Sigmoid colon (tissue), 7 donors: ENCODE measurements around the gene LPP. TPM values are rescaled to one million over a fixed set of nuclear protein-coding genes. Genes with fewer than 3 reads are reported as not detected.

Experiments
- DNase-seq: peaks from one replicate; pipeline ENCODE4 v3.0.0-alpha.2; 2019
- H3K27ac ChIP-seq, 4 donors: fragments of 200-600 bp; sonication (generic); one replicate each; pipeline ENCODE4 v1.5.1; 2016 to 2019; ENCODE audit warnings: mild to moderate bottlenecking in 1 of 4
- H3K27me3 ChIP-seq, 3 donors: fragments of 200-600 bp; sonication (generic); one replicate each; pipeline ENCODE4 v1.5.1; 2019; ENCODE audit warnings: mild to moderate bottlenecking in 1 of 3
- H3K36me3 ChIP-seq, 4 donors: fragments of 200-600 bp; sonication (generic); one replicate each; pipeline ENCODE4 v1.5.1; 2016 to 2019
- H3K4me1 ChIP-seq, 4 donors: fragments of 200-600 bp; sonication (generic); one replicate each; pipeline ENCODE4 v1.5.1; 2017 to 2019
- H3K4me3 ChIP-seq, 4 donors: fragments of 200-600 bp; sonication (generic); one replicate each; pipeline ENCODE4 v1.5.1; 2017 to 2019; ENCODE audit warnings: mild to moderate bottlenecking in 2 of 4, moderate library complexity in 1 of 4
- H3K9me3 ChIP-seq, 4 donors: fragments of 200-600 bp in 3 of 4; sonication (generic) in 3 of 4; one replicate each; pipeline versions ENCODE4 v1.5.1 to v1.6.1; 2013 to 2019
- EP300 ChIP-seq, 4 donors: sonication (generic); formaldehyde crosslinking; IDR thresholded peaks; one replicate each; pipeline ENCODE4 v1.6.1; 2017; ENCODE audit warnings: antibody characterized with exemption in 4 of 4
- POLR2A ChIP-seq, 2 donors: fragments of 450-650 bp; IDR thresholded peaks; one replicate each; pipeline ENCODE4 v1.6.1; 2016; ENCODE audit warnings: antibody characterized with exemption in 2 of 2, mild to moderate bottlenecking in 2 of 2, moderate library complexity in 2 of 2
- POLR2AphosphoS5 ChIP-seq, 4 donors: sonication (generic); formaldehyde crosslinking; IDR thresholded peaks; one replicate each; pipeline ENCODE4 v1.6.1; 2017; ENCODE audit warnings: antibody characterized with exemption in 4 of 4
- WGBS, 2 donors: extraction: QIAGEN DNeasy Blood & Tissue Kit; methylation state at CpG; one replicate each; pipeline ENCODE4 v1.1.7; 2013; 5-methylcytosine and 5-hydroxymethylcytosine counted together
- intact Hi-C: fragments of 100-400 bp; cut with DNase I; formaldehyde crosslinking; loops from one replicate; pipeline ENCODE4 v1.15.1; 2023
- polyA plus RNA-seq, 3 donors: library from polyadenylated mRNA; stranded (reverse); fragments of 200-250 nt; gene quantifications; one replicate each; pipeline ENCODE4 v1.2.3, GENCODE V29; 2013
- total RNA-seq, 4 donors: library from RNA; depleted of rRNA; stranded (reverse); fragments of >200 nt; gene quantifications; one replicate each; pipeline ENCODE4 v1.1.0, GENCODE V29; 2016
- TF ChIP-seq, protein P1 (sequence below), 4 experiments: fragments of 450-650 bp in 3 of 4; fragments of 200-600 bp in 1 of 4; IDR thresholded peaks; one replicate each; pipeline ENCODE4 v1.5.1; 2016 to 2019; ENCODE audit warnings: antibody characterized with exemption in 4 of 4, mild to moderate bottlenecking in 3 of 4, moderate library complexity in 2 of 4
- donor health status: healthy with polysubstance abuse.
- donor health status: Bipolar disorder and iron deficiency.
- donor health status: healthy.

Gene LPP
- total and polyA plus RNA-seq, 7 donors, result 5.3 to 1,773 (median 824) TPM

DNA sequence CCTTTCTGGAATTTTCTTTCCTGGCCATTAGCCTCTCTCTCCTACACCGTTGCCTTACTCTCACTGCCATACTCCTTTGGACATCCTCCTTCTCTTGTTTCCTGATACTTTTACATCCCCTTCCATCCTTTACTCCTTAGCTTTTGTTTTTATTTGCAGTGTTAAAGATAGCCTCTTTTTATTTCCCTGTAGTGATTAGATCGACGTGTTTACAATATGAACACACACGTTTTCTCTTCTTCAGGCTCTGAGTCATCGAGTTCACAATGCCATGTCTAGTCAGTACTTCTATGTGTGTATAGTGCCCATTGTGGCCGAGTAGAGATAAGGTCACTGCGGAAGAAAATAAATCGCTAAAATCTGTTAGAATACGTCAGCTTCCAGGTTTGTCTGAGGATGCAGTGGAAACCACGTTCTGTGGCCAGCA is 208.5 kb downstream of the LPP start:
- Histone ChIP-seq H3K9me3 (no peaks in the 10 kb centered on the region), H3K36me3 (no peaks in the 10 kb centered on the region), H3K4me1 (peaks cover 0 to 83% (median 70%) of the 10 kb centered on the region in 4 donors), H3K4me3 (no peak overlapping the region), H3K27ac (peak overlapping the region; percentile 18 to 70 (median 40)), H3K27me3 (no peaks in the 10 kb centered on the region)
- TF ChIP-seq EP300 (IDR thresholded peaks at IDR 0.05) (no peak), POLR2AphosphoS5 (IDR thresholded peaks at IDR 0.05) (no peak)
- intact Hi-C loops, result no loop called here
- 42 to 47% methylated on average over 10 of the region's 10 CpGs for WGBS, 2 donors
- no peak for DNase-seq

DNA sequence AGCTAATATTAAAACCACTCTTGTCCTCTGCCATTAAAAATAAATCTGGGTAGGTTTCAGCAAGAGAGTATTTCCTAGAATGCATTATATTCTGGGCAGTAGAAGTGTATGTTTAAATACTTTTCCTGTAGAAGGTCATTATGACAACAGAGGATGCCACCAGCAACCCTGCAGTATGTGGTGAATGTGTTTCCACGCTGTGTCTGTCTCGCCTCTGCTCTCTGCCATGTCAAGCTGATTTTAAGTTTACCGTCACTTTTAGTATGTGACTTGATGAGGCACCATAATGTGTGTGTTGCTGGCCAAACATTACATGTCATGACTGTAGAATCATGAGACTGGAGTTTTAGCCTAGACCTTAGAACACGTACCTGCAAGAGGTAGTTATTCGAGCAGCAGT is 211.2 kb downstream of the LPP start:
- intact Hi-C loops, result no loop called here
- H3K4me1 ChIP-seq, result peaks cover 0 to 84% (median 65%) of the 10 kb centered on the region in 4 donors
- peak overlapping the region; percentile 24 to 73 (median 66) for H3K27ac ChIP-seq
- H3K9me3 ChIP-seq, result no peaks in the 10 kb centered on the region
- DNase-seq, result no peak
- H3K27me3 ChIP-seq, result no peaks in the 10 kb centered on the region
- 93 to 97% methylated on average over 5 of the region's 5 CpGs for WGBS, 2 donors
- H3K36me3 ChIP-seq, result no peaks in the 10 kb centered on the region
- H3K4me3 ChIP-seq, result no peak overlapping the region
- peak in 1 of 4 donors; percentile 14 for TF ChIP-seq POLR2AphosphoS5 (IDR thresholded peaks at IDR 0.05)
- no peak for TF ChIP-seq EP300 (IDR thresholded peaks at IDR 0.05)
- TF ChIP-seq, protein P1, sequence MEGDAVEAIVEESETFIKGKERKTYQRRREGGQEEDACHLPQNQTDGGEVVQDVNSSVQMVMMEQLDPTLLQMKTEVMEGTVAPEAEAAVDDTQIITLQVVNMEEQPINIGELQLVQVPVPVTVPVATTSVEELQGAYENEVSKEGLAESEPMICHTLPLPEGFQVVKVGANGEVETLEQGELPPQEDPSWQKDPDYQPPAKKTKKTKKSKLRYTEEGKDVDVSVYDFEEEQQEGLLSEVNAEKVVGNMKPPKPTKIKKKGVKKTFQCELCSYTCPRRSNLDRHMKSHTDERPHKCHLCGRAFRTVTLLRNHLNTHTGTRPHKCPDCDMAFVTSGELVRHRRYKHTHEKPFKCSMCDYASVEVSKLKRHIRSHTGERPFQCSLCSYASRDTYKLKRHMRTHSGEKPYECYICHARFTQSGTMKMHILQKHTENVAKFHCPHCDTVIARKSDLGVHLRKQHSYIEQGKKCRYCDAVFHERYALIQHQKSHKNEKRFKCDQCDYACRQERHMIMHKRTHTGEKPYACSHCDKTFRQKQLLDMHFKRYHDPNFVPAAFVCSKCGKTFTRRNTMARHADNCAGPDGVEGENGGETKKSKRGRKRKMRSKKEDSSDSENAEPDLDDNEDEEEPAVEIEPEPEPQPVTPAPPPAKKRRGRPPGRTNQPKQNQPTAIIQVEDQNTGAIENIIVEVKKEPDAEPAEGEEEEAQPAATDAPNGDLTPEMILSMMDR (IDR thresholded peaks at IDR 0.05), result no peak

DNA sequence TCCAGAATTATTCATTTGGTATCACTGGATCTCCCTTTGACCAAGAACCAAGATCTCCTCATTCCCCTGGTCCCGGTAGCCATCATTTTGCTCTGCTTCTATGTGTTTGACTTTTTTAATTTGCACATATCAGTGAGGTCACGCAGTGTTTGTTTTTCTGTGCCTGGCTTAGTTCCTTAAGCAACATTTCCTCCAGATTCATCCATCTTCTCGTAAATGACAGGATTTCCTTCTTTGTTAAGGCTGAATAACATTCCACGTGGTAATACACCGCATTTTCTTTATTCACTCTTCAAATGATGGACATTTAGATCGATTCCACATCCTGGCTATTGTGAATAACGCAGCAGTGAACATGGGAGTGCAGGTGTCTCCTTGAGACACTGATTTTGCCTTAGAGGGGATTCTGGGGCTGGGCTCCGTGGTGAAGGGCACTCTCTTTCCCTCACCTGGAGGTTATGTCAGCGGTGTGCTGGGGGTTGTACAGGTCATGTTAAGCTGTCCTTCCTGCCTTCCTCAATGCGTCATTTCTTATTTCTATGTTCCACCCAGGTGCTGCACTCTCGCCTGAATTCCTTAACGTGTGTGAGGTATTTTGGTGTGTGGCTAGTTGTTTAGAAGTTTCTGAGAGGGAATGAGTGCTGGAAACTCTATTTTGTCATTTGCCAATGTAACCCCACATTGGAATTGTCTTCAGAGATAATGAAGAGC is 212.2 kb downstream of the LPP start:
- Histone ChIP-seq H3K27ac (peak overlapping the region; percentile 29 to 73 (median 66)), H3K27me3 (no peaks in the 10 kb centered on the region), H3K4me3 (no peak overlapping the region), H3K36me3 (no peaks in the 10 kb centered on the region), H3K9me3 (no peaks in the 10 kb centered on the region), H3K4me1 (peaks cover 0 to 89% (median 64%) of the 10 kb centered on the region in 4 donors)
- TF ChIP-seq POLR2AphosphoS5 (IDR thresholded peaks at IDR 0.05) (peak in 1 of 4 donors; percentile 25), EP300 (IDR thresholded peaks at IDR 0.05) (no peak)
- WGBS, 2 donors, result 80 to 84% methylated on average over 12 of the region's 12 CpGs
- DNase-seq, result no peak
- intact Hi-C loops, result no loop called here

DNA sequence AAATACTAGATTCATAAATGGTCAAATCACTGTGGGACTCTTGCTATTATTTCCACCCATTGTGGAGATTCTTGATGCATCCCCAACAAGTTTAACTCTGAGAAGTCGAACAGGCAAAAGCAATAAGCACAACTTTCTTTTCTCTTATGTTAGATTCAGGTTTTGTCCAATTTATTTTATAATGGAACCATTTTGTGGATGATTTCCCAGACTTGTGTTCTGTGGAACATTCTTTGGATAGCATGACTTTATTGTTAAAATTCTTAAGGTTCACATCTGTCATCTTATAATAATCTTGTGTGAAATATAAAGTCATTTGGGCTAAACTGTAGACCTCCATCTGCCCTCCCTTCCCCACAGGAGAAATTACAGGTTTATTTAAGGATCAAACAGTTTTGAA is 213.7 kb downstream of the LPP start:
- intact Hi-C loops, result no loop called here
- TF ChIP-seq POLR2AphosphoS5 (IDR thresholded peaks at IDR 0.05) (no peak), POLR2A (IDR thresholded peaks at IDR 0.05) (no peak), EP300 (IDR thresholded peaks at IDR 0.05) (no peak)
- TF ChIP-seq, protein P1 (IDR thresholded peaks at IDR 0.05), result no peak
- no peaks in the 10 kb centered on the region for H3K36me3 ChIP-seq
- H3K4me1 ChIP-seq, result peaks cover 0 to 80% (median 53%) of the 10 kb centered on the region in 4 donors
- no peaks in the 10 kb centered on the region for H3K27me3 ChIP-seq
- no peaks in the 10 kb centered on the region for H3K9me3 ChIP-seq
- no peak for DNase-seq
- no peak overlapping the region for H3K4me3 ChIP-seq
- WGBS, 2 donors, result 90 to 98% methylated on average over 1 of the region's 1 CpG
- peak overlapping the region; percentile 39 to 73 (median 66) for H3K27ac ChIP-seq

DNA sequence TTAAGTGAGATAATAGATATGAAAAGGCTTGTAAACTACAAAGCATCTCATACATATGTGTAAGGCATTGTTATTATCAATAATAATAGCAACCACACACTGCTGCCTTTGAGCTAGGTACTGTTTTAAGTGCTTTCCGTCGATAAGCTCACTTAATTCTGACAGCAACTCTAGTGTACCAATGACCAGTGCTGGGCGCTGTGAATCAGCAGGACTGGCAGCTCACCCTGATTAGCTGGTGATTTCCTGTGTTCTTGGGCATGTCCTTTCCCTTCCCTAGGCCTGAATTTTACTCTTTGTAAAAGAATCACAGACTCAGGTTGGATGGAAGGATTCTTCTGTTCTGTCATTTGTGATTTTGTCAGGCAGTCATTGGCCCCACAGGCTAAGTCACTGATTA is 215.6 kb downstream of the LPP start:
- Histone ChIP-seq H3K4me3 (no peak overlapping the region), H3K27me3 (no peaks in the 10 kb centered on the region), H3K36me3 (no peaks in the 10 kb centered on the region), H3K9me3 (no peaks in the 10 kb centered on the region), H3K27ac (peak overlapping the region in 3 of 4 donors; percentile 43 to 73 (median 70)), H3K4me1 (peaks cover 0 to 65% (median 44%) of the 10 kb centered on the region in 4 donors)
- TF ChIP-seq POLR2AphosphoS5 (IDR thresholded peaks at IDR 0.05), result no peak
- TF ChIP-seq EP300 (IDR thresholded peaks at IDR 0.05), result no peak
- no peak for TF ChIP-seq POLR2A (IDR thresholded peaks at IDR 0.05)
- TF ChIP-seq, protein P1 (IDR thresholded peaks at IDR 0.05), result no peak
- intact Hi-C loops, result no loop called here
- no peak for DNase-seq
- WGBS, 2 donors, result 97 to 98% methylated on average over 3 of the region's 3 CpGs
